ENCODE measurements around the gene HSPA1B.
"Not testable (repeated sequence)": the region's sequence is repeated elsewhere in the genome, so short reads cannot be mapped to it uniquely, and the experiment has no call there.

The HSPA1B gene

GRCh38 chr6:31797588-31797987 lies 29.9 kb upstream of the HSPA1B start:
- no peak for DNase-seq (ENCODE audit: low read depth, low spot score)

GRCh38 chr6:31799781-31800180 lies 27.8 kb upstream of the HSPA1B start:
- no peak for DNase-seq (ENCODE audit: low read depth, low spot score)

- DNase-seq (ENCODE audit: low read depth, low spot score), result not testable (repeated sequence)
These were observed 26.3 kb upstream of the HSPA1B start for GRCh38 chr6:31801031-31801927.

GRCh38 chr6:31805939-31806469 lies 21.5 kb upstream of the HSPA1B start:
- no peak for DNase-seq (ENCODE audit: low read depth, low spot score)

GRCh38 chr6:31806470-31807272 lies 20.9 kb upstream of the HSPA1B start, which contains the start of gene LSM2:
Gene LSM2, minus strand, starts transcription at chr6:31806966. Its CDS starts 209 bp downstream, at chr6:31806757.
- peak; percentile 85 for DNase-seq (ENCODE audit: low read depth, low spot score)

GRCh38 chr6:31808599-31808998 lies 18.9 kb upstream of the HSPA1B start:
- not testable (repeated sequence) for DNase-seq (ENCODE audit: low read depth, low spot score)

GRCh38 chr6:31811645-31812044 lies 15.9 kb upstream of the HSPA1B start:
- no peak for DNase-seq (ENCODE audit: low read depth, low spot score)

GRCh38 chr6:31813465-31813849 lies 14.1 kb upstream of the HSPA1B start:
- DNase-seq (ENCODE audit: low read depth, low spot score), result no peak

- peak; percentile 58 for DNase-seq (ENCODE audit: low read depth, low spot score)
These were observed 12.9 kb upstream of the HSPA1B start for GRCh38 chr6:31814677-31815024.

GRCh38 chr6:31815025-31815838 lies 12.3 kb upstream of the HSPA1B start, which contains the start of the genes HSPA1A and HSPA1L:
Gene HSPA1A, plus strand, starts transcription at chr6:31815543. Its CDS starts 214 bp downstream, at chr6:31815757.
Gene HSPA1L, minus strand, starts transcription at chr6:31815283. Its CDS starts 3,311 bp downstream, at chr6:31811972.
- DNase-seq (ENCODE audit: low read depth, low spot score), result peak; percentile 57

- not testable (repeated sequence) for DNase-seq (ENCODE audit: low read depth, low spot score)
These were observed 10.2 kb upstream of the HSPA1B start for GRCh38 chr6:31817133-31817928.

- not testable (repeated sequence) for DNase-seq (ENCODE audit: low read depth, low spot score)
These were observed 9.5 kb upstream of the HSPA1B start for GRCh38 chr6:31817929-31818511.

- no peak for DNase-seq (ENCODE audit: low read depth, low spot score)
These were observed 7.7 kb upstream of the HSPA1B start for GRCh38 chr6:31819871-31820299.

- DNase-seq (ENCODE audit: low read depth, low spot score), result not testable (repeated sequence)
These were observed 7.1 kb upstream of the HSPA1B start for GRCh38 chr6:31820399-31820798.

GRCh38 chr6:31821301-31822035 lies 6.1 kb upstream of the HSPA1B start:
- DNase-seq (ENCODE audit: low read depth, low spot score), result peak; percentile 42

GRCh38 chr6:31822036-31822821 lies 5.3 kb upstream of the HSPA1B start:
- peak; percentile 43 for DNase-seq (ENCODE audit: low read depth, low spot score)

- DNase-seq (ENCODE audit: low read depth, low spot score), result not testable (repeated sequence)
These were observed 3.8 kb upstream of the HSPA1B start for GRCh38 chr6:31823592-31824196.

- DNase-seq (ENCODE audit: low read depth, low spot score), result no peak
These were observed 2.0 kb upstream of the HSPA1B start for GRCh38 chr6:31825553-31825952.

Measured in activated CD4-positive, CD25-positive, alpha-beta regulatory T cell treated with anti-CD3 and anti-CD28 coated beads, Interleukin-2, amount 50 U/mL, for 16 hours (primary cell).